Measurements from ENCODE around the gene CD8B2. TPM values are rescaled to one million over a fixed set of nuclear protein-coding genes. Genes with fewer than 3 reads are reported as not detected.
A peak's percentile ranks its signal among the peaks of the same experiment; 100 is the strongest.

Gene CD8B2
- polyA plus RNA-seq, 6 donors from 2014 or later: not detected

DNA sequence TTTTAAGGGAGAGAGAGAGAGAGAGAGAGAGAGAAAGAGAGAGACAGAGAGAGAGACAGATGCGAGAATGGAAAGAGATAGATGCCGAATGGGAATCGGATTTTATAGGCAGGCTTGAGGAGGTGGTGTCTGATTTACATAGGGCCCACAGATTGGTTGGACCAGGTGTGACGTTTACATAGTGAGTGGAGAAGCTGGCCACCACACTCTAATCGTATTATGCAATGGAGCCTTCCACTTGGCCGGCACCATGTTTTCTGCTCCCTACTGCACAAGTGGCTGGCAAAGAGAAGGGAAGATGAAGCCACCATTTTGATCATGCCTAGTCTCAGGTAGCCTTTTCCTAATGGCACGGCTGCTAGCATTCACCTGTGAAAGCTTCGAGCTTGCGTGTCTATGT lies 33.9 kb downstream of the CD8B2 start:
- H3K27ac Mint-ChIP-seq: no peak overlapping the region
- ATAC-seq (ENCODE audit: low read depth in 2 of 2): no peak
- H3K4me3 Mint-ChIP-seq: no peak overlapping the region
- DNase-seq: no peak
- H3K36me3 Mint-ChIP-seq: peaks cover 0 to 8% of the 10 kb centered on the region in 2 donors
- H3K4me1 Mint-ChIP-seq: no peaks in the 10 kb centered on the region
- peaks cover 0 to 5% (median 5%) of the 10 kb centered on the region in 3 donors for H3K27me3 Mint-ChIP-seq
- H3K9me3 Mint-ChIP-seq: peaks cover 0 to 19% (median 7%) of the 10 kb centered on the region in 7 donors

DNA sequence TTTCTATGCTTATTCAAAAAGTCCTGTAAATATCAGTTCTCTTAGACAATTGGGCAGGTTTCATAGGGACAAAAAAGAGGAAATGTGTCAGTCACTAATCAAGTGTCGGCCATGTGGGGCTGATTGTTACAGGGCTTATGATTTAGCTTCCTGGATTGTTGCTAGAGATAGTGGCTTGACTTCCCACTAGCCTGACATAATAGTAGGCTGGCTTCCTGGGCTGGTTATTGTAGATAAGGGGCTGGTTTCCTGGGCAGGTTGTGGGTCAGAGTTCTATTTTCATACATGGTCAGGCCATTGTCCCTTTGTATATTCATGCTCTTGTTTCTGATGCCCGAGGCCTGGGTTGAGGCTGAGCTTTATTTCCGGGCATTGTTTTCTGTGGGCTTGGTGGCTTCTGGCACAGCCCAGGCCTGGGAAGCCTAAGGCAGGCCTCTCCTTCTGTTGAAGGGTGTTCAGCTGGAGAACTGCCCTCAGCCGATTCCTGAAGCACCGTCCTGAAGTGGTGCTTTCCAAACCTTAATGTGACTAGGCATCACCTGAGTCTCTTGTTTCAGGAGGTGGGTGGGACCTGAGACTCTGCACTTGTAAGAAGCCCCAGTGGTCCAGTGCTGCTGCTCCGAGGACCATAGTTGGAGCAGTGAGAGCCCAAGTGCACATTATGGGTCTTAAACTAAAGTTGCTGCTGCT lies 37.0 kb downstream of the CD8B2 start:
- H3K4me3 Mint-ChIP-seq: no peak overlapping the region
- peaks cover 0 to 19% (median 7%) of the 10 kb centered on the region in 7 donors for H3K9me3 Mint-ChIP-seq
- peak overlapping the region in 1 of 6 donors; percentile 33 for H3K27ac Mint-ChIP-seq
- peaks cover 0 to 8% of the 10 kb centered on the region in 2 donors for H3K36me3 Mint-ChIP-seq
- ATAC-seq (ENCODE audit: low read depth in 2 of 2): no peak
- DNase-seq: no peak
- no peaks in the 10 kb centered on the region for H3K4me1 Mint-ChIP-seq
- peaks cover 4 to 7% (median 5%) of the 10 kb centered on the region in 3 donors for H3K27me3 Mint-ChIP-seq

DNA sequence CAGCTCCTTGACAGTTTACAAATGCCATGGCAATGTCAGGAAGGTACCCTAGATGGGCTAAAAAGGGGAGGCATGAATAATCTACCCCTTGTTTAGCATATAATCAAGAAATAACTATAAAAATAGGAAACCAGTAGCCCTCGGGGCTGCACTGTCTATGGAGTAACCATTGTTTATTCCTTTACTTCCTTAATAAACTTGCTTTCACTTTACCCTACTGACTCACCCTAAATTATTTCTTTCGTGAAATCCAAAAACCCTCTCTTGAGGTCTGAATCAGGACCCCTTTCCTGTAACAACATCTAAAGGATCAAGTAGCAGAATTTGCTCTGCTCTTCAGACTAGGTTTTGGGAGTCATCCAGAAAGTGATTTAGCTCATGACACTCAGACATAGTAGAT lies 43.7 kb downstream of the CD8B2 start:
- Mint-ChIP-seq H3K27ac (no peak overlapping the region), H3K27me3 (peaks cover 4 to 29% (median 21%) of the 10 kb centered on the region in 3 donors), H3K4me1 (no peaks in the 10 kb centered on the region), H3K9me3 (no peaks in the 10 kb centered on the region), H3K36me3 (no peaks in the 10 kb centered on the region), H3K4me3 (no peak overlapping the region)
- no peak for DNase-seq
- ATAC-seq (ENCODE audit: low read depth in 2 of 2): no peak

DNA sequence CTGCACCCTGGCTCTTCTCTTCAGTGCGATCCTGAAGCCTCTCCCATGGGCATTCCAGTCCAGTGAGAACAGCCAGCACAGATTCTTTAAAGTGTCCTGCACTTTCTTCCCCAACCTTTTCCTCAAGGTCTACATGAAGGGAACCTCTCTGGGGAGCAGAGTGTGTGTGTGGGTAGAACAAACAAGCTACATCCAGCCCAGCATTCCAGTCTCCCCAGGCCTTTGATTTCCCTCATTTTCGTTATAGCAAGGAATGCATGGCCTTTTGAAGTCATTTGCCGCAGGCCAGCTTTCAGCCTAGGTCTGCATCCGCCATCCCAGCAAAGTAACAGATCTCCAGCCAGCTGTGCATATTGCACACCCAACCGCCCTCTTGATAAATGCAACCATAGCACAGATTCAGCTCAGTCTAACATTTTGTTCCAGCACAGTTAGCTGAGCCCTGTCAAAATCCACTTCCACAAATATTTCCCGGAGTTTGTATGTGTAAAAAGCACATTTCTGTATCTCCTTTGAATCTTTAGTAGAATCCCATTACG lies 44.6 kb downstream of the CD8B2 start:
- Mint-ChIP-seq H3K4me1 (peaks cover 4 to 5% (median 5%) of the 10 kb centered on the region in 3 donors), H3K4me3 (no peak overlapping the region), H3K36me3 (no peaks in the 10 kb centered on the region), H3K9me3 (no peaks in the 10 kb centered on the region), H3K27me3 (peaks cover 0 to 29% (median 16%) of the 10 kb centered on the region in 3 donors), H3K27ac (no peak overlapping the region)
- no peak for ATAC-seq (ENCODE audit: low read depth in 2 of 2)
- DNase-seq: no peak

DNA sequence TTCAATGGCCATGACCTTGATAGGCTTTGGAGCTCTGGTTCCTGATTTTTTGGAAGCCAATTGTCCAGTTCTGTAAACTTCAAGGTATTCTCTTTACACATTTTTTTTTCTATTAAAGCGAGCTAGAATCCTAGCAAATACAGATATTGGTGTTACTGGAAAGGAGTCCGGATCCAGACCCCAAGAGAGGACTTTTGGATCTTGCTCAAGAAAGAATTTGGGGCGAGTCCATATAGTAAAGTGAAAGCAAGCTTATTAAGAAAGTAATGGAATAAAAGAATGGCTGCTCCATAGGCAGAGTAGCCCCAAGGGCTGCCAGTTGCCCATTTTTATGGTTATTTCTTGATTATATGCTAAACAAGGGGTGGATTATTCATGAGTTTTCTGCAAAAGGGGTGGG lies 45.1 kb downstream of the CD8B2 start:
- peaks cover 0 to 29% (median 16%) of the 10 kb centered on the region in 3 donors for H3K27me3 Mint-ChIP-seq
- no peaks in the 10 kb centered on the region for H3K36me3 Mint-ChIP-seq
- peaks cover 9 to 10% (median 9%) of the 10 kb centered on the region in 3 donors for H3K4me1 Mint-ChIP-seq
- ATAC-seq (ENCODE audit: low read depth in 2 of 2): no peak
- H3K27ac Mint-ChIP-seq: no peak overlapping the region
- H3K9me3 Mint-ChIP-seq: no peaks in the 10 kb centered on the region
- no peak overlapping the region for H3K4me3 Mint-ChIP-seq
- DNase-seq: no peak

DNA sequence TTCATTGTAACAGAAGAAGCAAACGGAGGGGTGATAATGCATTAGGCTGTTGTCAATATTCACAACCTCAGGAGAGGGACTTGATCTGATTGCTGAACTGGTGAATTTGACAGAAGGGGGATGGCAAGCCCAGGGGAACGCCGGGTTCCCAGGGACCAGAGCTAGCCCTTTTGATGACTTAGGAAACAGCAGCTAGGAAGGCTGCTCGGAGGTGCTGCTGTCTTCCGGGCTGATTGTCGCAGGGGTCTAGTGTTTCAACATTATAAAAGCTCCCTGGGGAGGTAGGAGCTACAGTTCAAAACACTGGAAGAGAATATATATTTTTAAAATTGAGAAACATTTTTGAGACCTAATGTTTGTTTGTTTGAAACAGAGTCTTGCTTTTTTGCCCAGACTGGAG lies 47.3 kb downstream of the CD8B2 start:
- Mint-ChIP-seq H3K36me3 (no peaks in the 10 kb centered on the region), H3K9me3 (no peaks in the 10 kb centered on the region), H3K4me3 (peak overlapping the region in 1 of 8 donors; percentile 22), H3K27ac (no peak overlapping the region), H3K27me3 (peaks cover 0 to 22% (median 16%) of the 10 kb centered on the region in 3 donors), H3K4me1 (peaks cover 10 to 14% (median 12%) of the 10 kb centered on the region in 3 donors)
- DNase-seq: no peak
- no peak for ATAC-seq (ENCODE audit: low read depth in 2 of 2)

DNA sequence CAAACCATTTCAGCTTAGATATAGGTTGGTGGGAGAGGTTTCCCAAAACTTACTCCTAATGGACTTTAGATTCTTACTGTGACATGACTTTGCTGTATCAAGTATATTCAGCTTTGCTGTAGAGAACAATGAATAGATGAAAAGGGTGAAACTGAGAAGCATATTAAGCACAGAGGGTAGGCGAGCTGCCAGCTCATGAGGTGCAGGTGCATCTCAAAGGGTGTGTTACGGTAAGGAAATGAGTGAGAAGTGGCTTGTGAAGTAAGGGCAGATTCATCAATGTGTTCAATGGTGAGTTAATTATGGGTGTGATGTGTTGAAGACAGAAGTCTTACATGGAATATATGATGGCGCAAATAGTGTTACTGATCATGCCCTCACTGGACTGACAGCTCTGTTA lies 49.3 kb downstream of the CD8B2 start:
- DNase-seq: no peak
- Mint-ChIP-seq H3K4me1 (peaks cover 10 to 14% (median 12%) of the 10 kb centered on the region in 3 donors), H3K27me3 (peaks cover 0 to 20% (median 12%) of the 10 kb centered on the region in 3 donors), H3K9me3 (no peaks in the 10 kb centered on the region), H3K36me3 (no peaks in the 10 kb centered on the region), H3K4me3 (no peak overlapping the region), H3K27ac (peak overlapping the region in 5 of 6 donors; percentile 30 to 63 (median 58))
- ATAC-seq (ENCODE audit: low read depth in 2 of 2): no peak

DNA sequence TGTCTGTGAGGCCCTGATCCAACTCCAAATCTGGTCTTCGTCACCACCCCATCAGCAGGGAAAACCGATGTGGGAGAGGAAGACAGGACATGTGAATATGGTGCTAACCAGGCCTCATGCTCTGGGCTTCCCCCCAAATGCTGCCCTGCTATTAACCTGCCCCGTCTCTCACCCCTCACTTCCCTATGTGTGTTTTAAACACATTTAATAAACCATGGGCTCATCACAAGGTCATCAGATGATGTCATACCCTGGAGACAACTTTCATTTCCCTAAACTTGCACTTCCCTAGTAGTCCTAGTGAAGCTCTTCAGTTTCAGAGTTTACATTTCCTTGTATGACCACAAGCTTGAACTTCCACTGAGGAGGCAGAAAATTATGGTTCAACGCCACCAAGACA lies 49.9 kb downstream of the CD8B2 start:
- Mint-ChIP-seq H3K27ac (peak overlapping the region; percentile 5 to 58 (median 36)), H3K9me3 (no peaks in the 10 kb centered on the region), H3K36me3 (no peaks in the 10 kb centered on the region), H3K4me3 (no peak overlapping the region), H3K4me1 (peaks cover 10 to 14% (median 12%) of the 10 kb centered on the region in 3 donors), H3K27me3 (peaks cover 3 to 21% (median 11%) of the 10 kb centered on the region in 3 donors)
- ATAC-seq (ENCODE audit: low read depth in 2 of 2): peak; percentile 96 to 97
- DNase-seq: peak; percentile 59

DNA sequence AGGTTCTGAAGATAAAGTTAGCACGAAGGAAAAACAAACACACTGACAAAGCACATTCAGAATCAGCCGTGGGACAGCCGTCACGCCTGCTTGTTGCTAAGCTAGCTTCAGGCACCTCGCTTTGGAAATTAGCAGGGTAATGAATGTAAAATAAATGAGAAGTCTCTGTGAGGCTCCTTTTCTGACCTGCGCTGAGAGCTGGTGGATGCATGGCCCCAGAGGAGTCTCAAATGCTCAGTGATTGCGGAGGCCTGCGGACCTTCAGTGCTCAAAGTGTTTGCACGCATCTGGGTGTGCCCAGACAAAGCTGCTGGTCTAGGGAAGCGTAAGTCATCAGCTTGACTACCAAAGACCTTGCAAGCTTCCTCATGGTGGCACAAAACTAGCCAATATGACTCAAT lies 50.6 kb downstream of the CD8B2 start:
- H3K27ac Mint-ChIP-seq: peak overlapping the region in 1 of 6 donors; percentile 47

DNA sequence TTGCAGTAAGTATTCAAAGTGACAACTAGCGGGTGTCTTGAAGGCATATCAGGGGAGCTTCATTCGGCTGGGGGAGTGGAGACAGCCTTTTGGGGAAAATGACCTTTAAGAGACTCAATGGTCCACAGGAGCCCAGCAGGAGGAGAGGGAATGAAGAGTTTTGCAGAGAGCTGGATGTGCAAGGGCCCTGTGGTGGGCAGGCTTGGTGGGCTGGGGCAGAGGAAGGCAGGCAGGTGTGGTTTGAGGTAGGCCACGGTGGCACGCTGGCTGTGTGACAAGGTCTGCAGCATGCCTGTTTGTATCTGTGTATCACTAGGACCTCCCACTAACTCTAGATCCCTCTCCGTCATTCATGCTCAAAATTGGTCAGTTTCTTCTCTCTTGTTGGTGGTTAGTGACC lies 53.7 kb downstream of the CD8B2 start:
- no peak for DNase-seq
- Mint-ChIP-seq H3K4me1 (peaks cover 15 to 19% (median 15%) of the 10 kb centered on the region in 3 donors), H3K9me3 (no peaks in the 10 kb centered on the region), H3K4me3 (no peak overlapping the region), H3K27ac (peak overlapping the region in 1 of 6 donors; percentile 58), H3K27me3 (peaks cover 9 to 35% (median 12%) of the 10 kb centered on the region in 3 donors), H3K36me3 (no peaks in the 10 kb centered on the region)
- ATAC-seq (ENCODE audit: low read depth in 2 of 2): no peak

More for the DNA sequence above, 50.6 kb downstream of the CD8B2 start:
- Mint-ChIP-seq H3K4me1 (peaks cover 11 to 16% (median 13%) of the 10 kb centered on the region in 3 donors), H3K9me3 (no peaks in the 10 kb centered on the region), H3K27me3 (peaks cover 4 to 27% (median 14%) of the 10 kb centered on the region in 3 donors), H3K36me3 (no peaks in the 10 kb centered on the region), H3K4me3 (no peak overlapping the region)
- DNase-seq (no peak), ATAC-seq (ENCODE audit: low read depth in 2 of 2) (no peak)

DNA sequence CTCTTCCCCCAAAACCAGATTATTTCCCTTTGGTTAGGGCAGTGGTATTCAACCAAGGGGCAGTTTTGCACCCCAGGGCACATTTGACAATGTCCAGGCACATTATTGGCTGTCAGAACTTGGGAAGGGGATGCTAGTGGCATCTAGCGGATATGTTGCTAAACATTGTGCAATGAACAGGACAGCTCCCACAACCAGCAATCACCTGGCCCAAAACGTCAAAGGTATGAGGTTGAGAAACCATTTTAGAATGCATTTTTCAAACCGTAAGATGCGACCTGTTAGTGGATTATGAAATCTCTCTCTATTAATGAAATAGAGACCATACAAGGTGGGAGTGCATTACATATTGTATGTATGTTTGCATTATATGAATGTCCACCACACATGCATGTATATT lies 54.2 kb downstream of the CD8B2 start:
- Mint-ChIP-seq H3K27me3 (peaks cover 9 to 35% (median 12%) of the 10 kb centered on the region in 3 donors), H3K36me3 (no peaks in the 10 kb centered on the region), H3K27ac (peak overlapping the region in 1 of 6 donors; percentile 58), H3K4me1 (peaks cover 14 to 18% (median 17%) of the 10 kb centered on the region in 3 donors), H3K9me3 (no peaks in the 10 kb centered on the region), H3K4me3 (no peak overlapping the region)
- DNase-seq (no peak), ATAC-seq (ENCODE audit: low read depth in 2 of 2) (no peak)

DNA sequence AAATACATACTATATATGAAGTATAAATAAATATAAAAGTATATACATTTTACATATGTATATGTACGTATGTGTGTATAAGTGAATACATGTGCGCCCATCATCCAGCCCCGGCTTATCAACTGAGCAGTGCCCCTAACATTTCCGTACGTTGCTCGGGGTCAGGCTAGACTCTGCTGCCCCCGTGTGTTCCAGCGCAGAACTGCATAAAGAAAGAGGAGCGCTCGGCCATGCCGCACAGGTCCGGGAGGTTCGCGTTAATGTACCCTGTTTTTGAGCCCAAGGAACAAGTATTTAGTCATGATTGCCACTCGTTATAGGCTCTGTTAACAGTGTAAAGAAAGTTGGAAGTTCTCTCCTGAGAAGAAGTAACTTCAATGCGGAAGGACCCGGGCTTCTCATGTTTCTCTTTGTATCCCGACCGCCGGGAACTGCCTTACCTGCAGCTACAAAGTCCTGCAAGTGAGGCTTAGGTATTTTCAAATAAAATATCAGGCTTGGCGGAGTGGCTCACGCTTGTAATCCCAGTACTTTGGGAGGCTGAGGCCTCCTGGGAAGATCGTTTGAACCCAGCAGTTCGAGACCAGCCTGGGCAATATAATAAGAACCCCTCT lies 55.7 kb downstream of the CD8B2 start:
- no peak overlapping the region for H3K27ac Mint-ChIP-seq
- H3K4me1 Mint-ChIP-seq: peaks cover 3 to 9% (median 6%) of the 10 kb centered on the region in 3 donors
- peak overlapping the region in 7 of 8 donors; percentile 51 to 86 (median 71) for H3K4me3 Mint-ChIP-seq
- ATAC-seq (ENCODE audit: low read depth in 2 of 2) (peak; percentile 76 to 90), DNase-seq (peak; percentile 62)
- peaks cover 14 to 42% (median 20%) of the 10 kb centered on the region in 3 donors for H3K27me3 Mint-ChIP-seq
- no peaks in the 10 kb centered on the region for H3K36me3 Mint-ChIP-seq
- H3K9me3 Mint-ChIP-seq: no peaks in the 10 kb centered on the region

DNA sequence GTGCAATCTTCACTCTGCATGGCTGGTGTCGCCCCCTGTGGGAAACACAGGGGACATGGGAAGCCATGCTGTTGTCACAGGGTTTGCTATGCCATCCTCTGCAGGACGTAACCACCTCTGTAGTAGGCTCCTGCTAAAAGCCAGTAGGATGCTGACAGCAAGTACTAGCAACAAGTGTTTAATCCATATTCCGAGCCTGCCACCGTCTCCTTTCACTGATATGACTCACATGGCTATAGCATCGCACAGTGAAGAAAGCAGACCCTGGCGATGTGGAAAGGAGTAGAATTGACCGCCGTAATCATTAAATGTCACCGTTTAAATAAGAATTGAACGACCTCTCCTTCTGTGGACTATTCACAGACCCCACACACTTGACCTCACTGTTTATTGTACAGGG lies 57.8 kb downstream of the CD8B2 start:
- no peak for DNase-seq
- H3K36me3 Mint-ChIP-seq: no peaks in the 10 kb centered on the region
- peaks cover 3 to 9% (median 6%) of the 10 kb centered on the region in 3 donors for H3K4me1 Mint-ChIP-seq
- ATAC-seq (ENCODE audit: low read depth in 2 of 2): no peak
- no peaks in the 10 kb centered on the region for H3K9me3 Mint-ChIP-seq
- H3K27ac Mint-ChIP-seq: no peak overlapping the region
- H3K4me3 Mint-ChIP-seq: no peak overlapping the region
- H3K27me3 Mint-ChIP-seq: peaks cover 17 to 49% (median 26%) of the 10 kb centered on the region in 3 donors
